Neural cell (in vitro differentiated cells): ENCODE measurements around the gene PSME3IP1. TPM values are rescaled to one million over a fixed set of nuclear protein-coding genes. Genes with fewer than 3 reads are reported as not detected.

ENCODE experiments used
- H2AFZ ChIP-seq: fragments of 200-600, 300-800 bp; sonication (generic), shearing (Covaris generic); 2 replicates; pipeline ENCODE4 v1.6.0; 2014; ENCODE audit warnings: low read depth, mild to moderate bottlenecking, antibody characterized with exemption, low read length, moderate library complexity
- H3F3A ChIP-seq: fragments of 200-600 bp; shearing (Covaris generic); 2 replicates; pipeline ENCODE4 v1.6.1; 2016; ENCODE audit warnings: mild to moderate bottlenecking, moderate library complexity, mixed read lengths, antibody characterized with exemption, low read length; ENCODE audit not compliant: insufficient read depth, poor library complexity, severe bottlenecking
- H3K27ac ChIP-seq: fragments of 200-600, 300-800 bp; sonication (generic), shearing (Covaris generic); 2 replicates; pipeline ENCODE4 v1.5.1; 2014; ENCODE audit warnings: mild to moderate bottlenecking, low read length, moderate library complexity
- H3K27me3 ChIP-seq: fragments of 300-800, 200-600 bp; sonication (generic), shearing (Covaris generic); 2 replicates; pipeline ENCODE4 v1.6.0; 2014; ENCODE audit warnings: mild to moderate bottlenecking, low read depth, low read length, moderate library complexity; ENCODE audit not compliant: insufficient read depth
- H3K36me3 ChIP-seq: fragments of 300-800, 200-600 bp; sonication (generic), shearing (Covaris generic); 2 replicates; pipeline ENCODE4 v1.5.1; 2014; ENCODE audit warnings: mild to moderate bottlenecking, antibody characterized with exemption, low read length, moderate library complexity; ENCODE audit not compliant: insufficient read depth
- H3K4me2 ChIP-seq: fragments of 300-800, 200-600 bp; sonication (generic), shearing (Covaris generic); 2 replicates; pipeline ENCODE4 v1.6.0; 2014; ENCODE audit warnings: mild to moderate bottlenecking, low read length
- H3K4me3 ChIP-seq: fragments of 300-800, 200-600 bp; sonication (generic), shearing (Covaris generic); 2 replicates; pipeline ENCODE4 v1.5.1; 2014; ENCODE audit warnings: mild to moderate bottlenecking, low read length, moderate library complexity
- H3K79me2 ChIP-seq: fragments of 200-600 bp; shearing (Covaris generic); replicated peaks from 2 replicates; pipeline ENCODE4 v1.6.0; 2014; ENCODE audit warnings: mild to moderate bottlenecking, low read length, moderate library complexity; ENCODE audit not compliant: insufficient read depth
- H3K9ac ChIP-seq: fragments of 300-800, 200-600 bp; sonication (generic), shearing (Covaris generic); 2 replicates; pipeline ENCODE4 v1.6.1; 2016; ENCODE audit warnings: mild to moderate bottlenecking, low read length, mixed read lengths
- H3K9me2 ChIP-seq: fragments of 200-600 bp; shearing (Covaris generic); 2 replicates; pipeline ENCODE4 v1.6.1; 2016; ENCODE audit warnings: mild to moderate bottlenecking, low read length, mixed read lengths; ENCODE audit not compliant: insufficient read depth
- H3K9me3 ChIP-seq: fragments of 200-600, 300-800 bp; sonication (generic), shearing (Covaris generic); 2 replicates; pipeline ENCODE4 v1.6.1; 2016; ENCODE audit warnings: mild to moderate bottlenecking, mixed run types, low read length, moderate library complexity, mixed read lengths
- H4K20me1 ChIP-seq: fragments of 200-600 bp; shearing (Covaris generic); 2 replicates; pipeline ENCODE4 v1.6.1; 2016; ENCODE audit warnings: mild to moderate bottlenecking, mixed run types; ENCODE audit not compliant: insufficient read depth
- EP300 ChIP-seq: fragments of 450-650 bp; conservative IDR thresholded peaks from 2 replicates; pipeline ENCODE4 v1.6.1; 2014; ENCODE audit warnings: antibody characterized with exemption, mild to moderate bottlenecking, moderate library complexity; ENCODE audit not compliant: poor library complexity, severe bottlenecking
- EZH2 ChIP-seq: fragments of 200-600, 300-800 bp; shearing (Covaris generic), sonication (generic); IDR thresholded peaks from 2 replicates; pipeline ENCODE4 v1.6.1; 2014; ENCODE audit warnings: antibody characterized with exemption, low read length, borderline replicate concordance, mild to moderate bottlenecking; ENCODE audit not compliant: insufficient read depth, poor library complexity, severe bottlenecking
- MXI1 ChIP-seq: fragments of 450-650 bp; conservative IDR thresholded peaks from 2 replicates; pipeline ENCODE4 v1.6.1; 2014; ENCODE audit warnings: antibody characterized with exemption, mild to moderate bottlenecking; ENCODE audit not compliant: poor library complexity, severe bottlenecking
- POLR2AphosphoS5 ChIP-seq: IDR thresholded peaks from 2 replicates; pipeline ENCODE4 v1.6.1; 2012
- RAD21 ChIP-seq: fragments of 450-650 bp; conservative IDR thresholded peaks from 2 replicates; pipeline ENCODE4 v1.6.1; 2014; ENCODE audit warnings: antibody characterized with exemption, mild to moderate bottlenecking, moderate library complexity
- SMC3 ChIP-seq: fragments of 450-650 bp; conservative IDR thresholded peaks from 2 replicates; pipeline ENCODE4 v1.6.1; 2014; ENCODE audit warnings: antibody characterized with exemption, mild to moderate bottlenecking, moderate library complexity; ENCODE audit not compliant: poor library complexity
- TAF1 ChIP-seq: IDR thresholded peaks from 2 replicates; pipeline ENCODE4 v1.6.1; 2012; ENCODE audit warnings: low read depth
- polyA plus RNA-seq: library from polyadenylated mRNA; depleted of rRNA; stranded (reverse); fragments of >200 nt; gene quantifications from 2 replicates; pipeline ENCODE4 v1.2.3, GENCODE V29; 2014
- TF ChIP-seq, protein P1 (sequence below): fragments of 450-650 bp; IDR thresholded peaks from 2 replicates; pipeline ENCODE4 v1.5.1; 2014; ENCODE audit warnings: antibody characterized with exemption, mild to moderate bottlenecking, moderate library complexity; ENCODE audit not compliant: poor library complexity, severe bottlenecking
- TF ChIP-seq, protein P2 (sequence below): IDR thresholded peaks from 2 replicates; pipeline ENCODE4 v1.6.1; 2012; ENCODE audit warnings: borderline replicate concordance

PSME3IP1 gene
- polyA plus RNA-seq, 1 donor from 2014 or later: 167 TPM

DNA sequence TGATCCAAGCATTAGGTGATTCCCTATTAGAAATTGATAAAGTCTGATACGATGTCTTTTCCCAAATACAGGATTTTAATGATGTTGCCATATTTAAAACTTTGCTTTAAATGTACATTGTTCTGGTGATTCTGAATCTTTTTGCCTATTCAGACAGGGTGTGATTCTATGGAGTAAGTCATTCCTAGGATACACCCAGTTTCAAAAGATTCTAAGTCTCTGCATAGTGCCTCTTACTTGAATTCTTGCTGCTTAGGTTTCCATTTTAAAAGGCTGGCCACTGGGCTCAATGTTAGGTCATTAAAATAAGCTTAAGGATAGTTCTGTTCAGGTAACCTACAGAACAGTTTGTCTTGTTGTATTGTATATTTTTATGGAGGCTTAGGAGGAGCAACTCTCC, 37.2 kb upstream of the PSME3IP1 start:
- Histone ChIP-seq H3K4me3 (no peak overlapping the region), H4K20me1 (no peaks in the 10 kb centered on the region)

DNA sequence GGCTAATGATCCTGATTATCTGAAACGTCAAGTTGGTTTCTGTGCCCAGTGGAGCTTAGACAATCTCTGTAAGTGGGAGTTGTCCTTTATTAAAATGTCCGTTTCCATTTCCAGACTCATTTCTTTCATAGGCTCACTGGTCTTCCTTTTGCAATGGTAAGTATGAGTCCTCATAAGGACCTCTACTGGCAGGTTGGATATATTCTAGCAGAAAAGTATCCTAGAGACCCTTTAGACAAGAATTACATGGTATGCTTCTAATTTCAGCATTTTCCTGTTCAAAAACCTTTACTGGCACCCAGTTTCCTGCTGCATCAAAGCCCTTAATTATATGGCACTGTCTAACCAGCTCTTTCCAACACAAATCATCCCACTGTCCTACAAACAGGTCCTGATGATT, 31.1 kb upstream of the PSME3IP1 start:
- no peaks in the 10 kb centered on the region for H3K9me2 ChIP-seq
- no peaks in the 10 kb centered on the region for H4K20me1 ChIP-seq
- H3K9me3 ChIP-seq: no peaks in the 10 kb centered on the region
- no peak overlapping the region for H3K4me3 ChIP-seq
- no peaks in the 10 kb centered on the region for H3K79me2 ChIP-seq
- H3K4me2 ChIP-seq: no peak overlapping the region
- no peak overlapping the region for H3K9ac ChIP-seq
- H3K36me3 ChIP-seq: peaks cover 25% of the 10 kb centered on the region
- H3K27ac ChIP-seq: no peak overlapping the region
- H3F3A ChIP-seq: no peaks in the 10 kb centered on the region
- no peaks in the 10 kb centered on the region for H3K27me3 ChIP-seq
- H2AFZ ChIP-seq: no peak overlapping the region
- TF ChIP-seq MXI1: no peak
- TF ChIP-seq POLR2AphosphoS5: no peak
- no peak for TF ChIP-seq RAD21
- no peak for TF ChIP-seq EP300
- no peak for TF ChIP-seq SMC3
- TF ChIP-seq, protein P1, sequence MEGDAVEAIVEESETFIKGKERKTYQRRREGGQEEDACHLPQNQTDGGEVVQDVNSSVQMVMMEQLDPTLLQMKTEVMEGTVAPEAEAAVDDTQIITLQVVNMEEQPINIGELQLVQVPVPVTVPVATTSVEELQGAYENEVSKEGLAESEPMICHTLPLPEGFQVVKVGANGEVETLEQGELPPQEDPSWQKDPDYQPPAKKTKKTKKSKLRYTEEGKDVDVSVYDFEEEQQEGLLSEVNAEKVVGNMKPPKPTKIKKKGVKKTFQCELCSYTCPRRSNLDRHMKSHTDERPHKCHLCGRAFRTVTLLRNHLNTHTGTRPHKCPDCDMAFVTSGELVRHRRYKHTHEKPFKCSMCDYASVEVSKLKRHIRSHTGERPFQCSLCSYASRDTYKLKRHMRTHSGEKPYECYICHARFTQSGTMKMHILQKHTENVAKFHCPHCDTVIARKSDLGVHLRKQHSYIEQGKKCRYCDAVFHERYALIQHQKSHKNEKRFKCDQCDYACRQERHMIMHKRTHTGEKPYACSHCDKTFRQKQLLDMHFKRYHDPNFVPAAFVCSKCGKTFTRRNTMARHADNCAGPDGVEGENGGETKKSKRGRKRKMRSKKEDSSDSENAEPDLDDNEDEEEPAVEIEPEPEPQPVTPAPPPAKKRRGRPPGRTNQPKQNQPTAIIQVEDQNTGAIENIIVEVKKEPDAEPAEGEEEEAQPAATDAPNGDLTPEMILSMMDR: no peak
- no peak for TF ChIP-seq TAF1
- TF ChIP-seq, protein P2, sequence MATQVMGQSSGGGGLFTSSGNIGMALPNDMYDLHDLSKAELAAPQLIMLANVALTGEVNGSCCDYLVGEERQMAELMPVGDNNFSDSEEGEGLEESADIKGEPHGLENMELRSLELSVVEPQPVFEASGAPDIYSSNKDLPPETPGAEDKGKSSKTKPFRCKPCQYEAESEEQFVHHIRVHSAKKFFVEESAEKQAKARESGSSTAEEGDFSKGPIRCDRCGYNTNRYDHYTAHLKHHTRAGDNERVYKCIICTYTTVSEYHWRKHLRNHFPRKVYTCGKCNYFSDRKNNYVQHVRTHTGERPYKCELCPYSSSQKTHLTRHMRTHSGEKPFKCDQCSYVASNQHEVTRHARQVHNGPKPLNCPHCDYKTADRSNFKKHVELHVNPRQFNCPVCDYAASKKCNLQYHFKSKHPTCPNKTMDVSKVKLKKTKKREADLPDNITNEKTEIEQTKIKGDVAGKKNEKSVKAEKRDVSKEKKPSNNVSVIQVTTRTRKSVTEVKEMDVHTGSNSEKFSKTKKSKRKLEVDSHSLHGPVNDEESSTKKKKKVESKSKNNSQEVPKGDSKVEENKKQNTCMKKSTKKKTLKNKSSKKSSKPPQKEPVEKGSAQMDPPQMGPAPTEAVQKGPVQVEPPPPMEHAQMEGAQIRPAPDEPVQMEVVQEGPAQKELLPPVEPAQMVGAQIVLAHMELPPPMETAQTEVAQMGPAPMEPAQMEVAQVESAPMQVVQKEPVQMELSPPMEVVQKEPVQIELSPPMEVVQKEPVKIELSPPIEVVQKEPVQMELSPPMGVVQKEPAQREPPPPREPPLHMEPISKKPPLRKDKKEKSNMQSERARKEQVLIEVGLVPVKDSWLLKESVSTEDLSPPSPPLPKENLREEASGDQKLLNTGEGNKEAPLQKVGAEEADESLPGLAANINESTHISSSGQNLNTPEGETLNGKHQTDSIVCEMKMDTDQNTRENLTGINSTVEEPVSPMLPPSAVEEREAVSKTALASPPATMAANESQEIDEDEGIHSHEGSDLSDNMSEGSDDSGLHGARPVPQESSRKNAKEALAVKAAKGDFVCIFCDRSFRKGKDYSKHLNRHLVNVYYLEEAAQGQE: no peak
- TF ChIP-seq EZH2: no peak

More for the DNA sequence above, 37.2 kb upstream of the PSME3IP1 start:
- TF ChIP-seq, protein P2: no peak
- no peak for TF ChIP-seq EZH2
- TF ChIP-seq POLR2AphosphoS5: no peak
- TF ChIP-seq RAD21: no peak
- TF ChIP-seq SMC3: no peak
- no peak for TF ChIP-seq EP300
- TF ChIP-seq TAF1: no peak
- TF ChIP-seq MXI1: no peak
- TF ChIP-seq, protein P1: no peak
- H3K9me3 ChIP-seq: no peaks in the 10 kb centered on the region
- no peaks in the 10 kb centered on the region for H3K27me3 ChIP-seq
- H3K4me2 ChIP-seq: no peak overlapping the region
- no peak overlapping the region for H3K9ac ChIP-seq
- H3K79me2 ChIP-seq: no peaks in the 10 kb centered on the region
- no peaks in the 10 kb centered on the region for H3F3A ChIP-seq
- H3K27ac ChIP-seq: no peak overlapping the region
- no peak overlapping the region for H2AFZ ChIP-seq
- peaks cover 11% of the 10 kb centered on the region for H3K36me3 ChIP-seq
- no peaks in the 10 kb centered on the region for H3K9me2 ChIP-seq
